HK-2 (cell line): ENCODE measurements around the gene CCL16.

Source experiments
- DNase-seq: peaks from one replicate; pipeline ENCODE4 v3.0.0-alpha.2; 2018; ENCODE audit not compliant: unreplicated experiment

Gene CCL16

GRCh38 chr17:35936063-35936462 is 45.2 kb downstream of the CCL16 start:
- DNase-seq: no peak

- DNase-seq: no peak
Observed at GRCh38 chr17:35934760-35935159, 46.5 kb downstream of the CCL16 start.

GRCh38 chr17:35932586-35932985 is 48.7 kb downstream of the CCL16 start:
- DNase-seq: no peak

- no peak for DNase-seq
Observed at GRCh38 chr17:35931794-35932425, 49.4 kb downstream of the CCL16 start.

GRCh38 chr17:35930211-35931065 is 50.9 kb downstream of the CCL16 start, which contains the start of gene RDM1:
Gene RDM1, minus strand, starts transcription at chr17:35930773. Its CDS starts 46 bp downstream, at chr17:35930727.
- DNase-seq: peak; percentile 85

GRCh38 chr17:35927714-35928113 is 53.6 kb downstream of the CCL16 start:
- no peak for DNase-seq
